ENCODE measurements around the gene PLEKHA4. TPM values are rescaled to one million over a fixed set of nuclear protein-coding genes. Genes with fewer than 3 reads are reported as not detected.

The PLEKHA4 gene
- polyA plus RNA-seq, 3 donors = 0.69 to 1.5 (median 1.1) TPM

GRCh38 chr19:48837051-48837524 lies 31.3 kb downstream of the PLEKHA4 start:
- H3K4me3 Mint-ChIP-seq = peak overlapping the region; percentile 58 to 93
- DNase-seq = peak; percentile 13 to 44 (median 40)
- no peaks in the 10 kb centered on the region for H3K9me3 ChIP-seq (replicated peaks in 1 of 2; ENCODE audit: control insufficient read depth in 1 of 2, insufficient read depth in 1 of 2, low read length in 2 of 2)
- H2AFZ ChIP-seq (ENCODE audit: insufficient read depth, low read depth, low read length, poor library complexity, severe bottlenecking) = peak overlapping the region; percentile 76
- no peak overlapping the region for H3K9ac ChIP-seq (ENCODE audit: insufficient read depth, low read length, poor library complexity, severe bottlenecking)
- peaks cover 21 to 26% (median 23%) of the 10 kb centered on the region in 3 donors for H3K27me3 Mint-ChIP-seq (ENCODE audit: low read depth in 3 of 3)
- peak overlapping the region; percentile 68 for H3K4me2 ChIP-seq (replicated peaks; ENCODE audit: extremely low read depth, low read length, poor library complexity, severe bottlenecking)
- peaks cover 0 to 3% of the 10 kb centered on the region in 2 donors for H3K36me3 Mint-ChIP-seq
- no peak overlapping the region for H3K27ac ChIP-seq (ENCODE audit: low read depth in 1 of 2, low read length in 2 of 2)
- peaks cover 0 to 4% (median 0%) of the 10 kb centered on the region in 7 donors for H3K9me3 Mint-ChIP-seq
- peak overlapping the region in 3 of 7 donors; percentile 30 to 82 (median 54) for H3K27ac Mint-ChIP-seq
- WGBS (ENCODE audit: insufficient coverage) = 18% methylated on average over 22 of the region's 29 CpGs
- TF ChIP-seq CTCF (IDR thresholded peaks at IDR 0.05) = no peak
- peaks cover 20 to 22% of the 10 kb centered on the region in 2 donors for H3K4me1 ChIP-seq (ENCODE audit: control insufficient read depth in 1 of 2, insufficient read depth in 2 of 2, low read length in 2 of 2)
- intact Hi-C loops (cut with micrococcal nuclease) = loop anchor here (5.0 to 10.0 kb wide), 2 partner anchors 190 to 192 kb away; partner anchors contain the start of gene CA11 (in 2 of the 2)
- no peaks in the 10 kb centered on the region for H4K20me1 ChIP-seq (ENCODE audit: insufficient read depth, low read length)
- peaks cover 0 to 20% of the 10 kb centered on the region in 2 donors for H3K27me3 ChIP-seq (ENCODE audit: control insufficient read depth in 2 of 2, insufficient read depth in 2 of 2, low read length in 2 of 2)
- peak overlapping the region in 1 of 3 experiments; percentile 65 for H3K4me3 ChIP-seq (replicated peaks in 1 of 3; ENCODE audit: low read depth in 2 of 3, low read length in 3 of 3)
- no peaks in the 10 kb centered on the region for H3K36me3 ChIP-seq (replicated peaks in 1 of 2; ENCODE audit: control insufficient read depth in 1 of 2, insufficient read depth in 2 of 2, low read length in 2 of 2)
- no peaks in the 10 kb centered on the region for H3K79me2 ChIP-seq (ENCODE audit: insufficient read depth, low read length)
- H3K4me1 Mint-ChIP-seq = peaks cover 22% of the 10 kb centered on the region

GRCh38 chr19:48836089-48837017 lies 32.1 kb downstream of the PLEKHA4 start, which contains the start of gene HSD17B14:
HSD17B14 (minus strand) TSS chr19:48836491; CDS start chr19:48836411, 80 bp downstream.
- Histone ChIP-seq H3K4me3 (replicated peaks in 1 of 3; ENCODE audit: low read depth in 2 of 3, low read length in 3 of 3) (peak within 1 kb of the TSS in 2 of 3 experiments; percentile 2 to 65), H3K4me2 (replicated peaks; ENCODE audit: extremely low read depth, low read length, poor library complexity, severe bottlenecking) (peak within 1 kb of the TSS; percentile 68), H2AFZ (ENCODE audit: insufficient read depth, low read depth, low read length, poor library complexity, severe bottlenecking) (peak within 1 kb of the TSS; percentile 76), H3K79me2 (ENCODE audit: insufficient read depth, low read length) (no peaks in the 10 kb centered on the region), H4K20me1 (ENCODE audit: insufficient read depth, low read length) (no peaks in the 10 kb centered on the region), H3K4me1 (ENCODE audit: control insufficient read depth in 1 of 2, insufficient read depth in 2 of 2, low read length in 2 of 2) (peaks cover 20 to 22% of the 10 kb centered on the region in 2 donors), H3K9me3 (replicated peaks in 1 of 2; ENCODE audit: control insufficient read depth in 1 of 2, insufficient read depth in 1 of 2, low read length in 2 of 2) (no peaks in the 10 kb centered on the region), H3K36me3 (replicated peaks in 1 of 2; ENCODE audit: control insufficient read depth in 1 of 2, insufficient read depth in 2 of 2, low read length in 2 of 2) (no peaks in the 10 kb centered on the region), H3K27ac (ENCODE audit: low read depth in 1 of 2, low read length in 2 of 2) (no peak within 1 kb of the TSS), H3K9ac (ENCODE audit: insufficient read depth, low read length, poor library complexity, severe bottlenecking) (peak within 1 kb of the TSS; percentile 9), H3K27me3 (ENCODE audit: control insufficient read depth in 2 of 2, insufficient read depth in 2 of 2, low read length in 2 of 2) (peaks cover 0 to 20% of the 10 kb centered on the region in 2 donors)
- H3K4me3 Mint-ChIP-seq = peak within 1 kb of the TSS; percentile 76 to 93
- under 1% methylated on average over 35 of the region's 35 CpGs for WGBS (ENCODE audit: insufficient coverage)
- peaks cover 20 to 26% (median 23%) of the 10 kb centered on the region in 3 donors for H3K27me3 Mint-ChIP-seq (ENCODE audit: low read depth in 3 of 3)
- intact Hi-C loops (cut with micrococcal nuclease) = loop anchor here (5.0 to 10.0 kb wide), 2 partner anchors 189 to 192 kb away; partner anchors contain the start of gene CA11 (in 2 of the 2)
- H3K4me1 Mint-ChIP-seq = peaks cover 22% of the 10 kb centered on the region
- DNase-seq = no peak
- H3K9me3 Mint-ChIP-seq = peaks cover 0 to 4% (median 0%) of the 10 kb centered on the region in 7 donors
- peak within 1 kb of the TSS in 5 of 7 donors; percentile 74 to 87 (median 82) for H3K27ac Mint-ChIP-seq
- peaks cover 0 to 3% of the 10 kb centered on the region in 2 donors for H3K36me3 Mint-ChIP-seq
- TF ChIP-seq CTCF (IDR thresholded peaks at IDR 0.05) = peak; percentile 21
